Activated CD8-positive, alpha-beta memory T cell treated with anti-CD3 and anti-CD28 coated beads, Interleukin-2, amount 50 U/mL, for 24 hours (primary cell): ENCODE data around the gene TUBGCP3.

Experiments used
- DNase-seq: peaks from one replicate; pipeline ENCODE4 v3.0.0-alpha.2; 2020; ENCODE audit errors: extremely low read depth

TUBGCP3 gene

DNA sequence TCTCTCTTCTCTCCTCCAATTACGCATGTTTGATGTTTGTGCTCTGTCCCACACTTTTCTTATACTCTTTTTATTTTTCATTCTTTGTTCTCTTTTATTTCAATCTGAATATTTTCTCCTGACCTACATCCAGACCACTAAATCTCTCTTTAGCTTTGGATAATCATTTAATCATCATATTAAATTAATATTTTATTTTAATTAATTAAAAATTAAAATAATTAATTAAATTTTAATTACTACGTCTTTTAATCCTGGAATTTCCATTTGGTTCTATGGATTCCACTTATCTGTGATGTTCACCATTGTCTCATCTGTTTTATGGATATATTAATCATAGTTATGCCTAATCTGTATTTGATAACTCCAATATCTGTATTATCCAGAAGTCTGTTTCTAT is 149.4 kb downstream of the TUBGCP3 start:
- DNase-seq, result no peak

GRCh38 chr13:112438094-112438493 is 149.9 kb downstream of the TUBGCP3 start:
- no peak for DNase-seq

DNA sequence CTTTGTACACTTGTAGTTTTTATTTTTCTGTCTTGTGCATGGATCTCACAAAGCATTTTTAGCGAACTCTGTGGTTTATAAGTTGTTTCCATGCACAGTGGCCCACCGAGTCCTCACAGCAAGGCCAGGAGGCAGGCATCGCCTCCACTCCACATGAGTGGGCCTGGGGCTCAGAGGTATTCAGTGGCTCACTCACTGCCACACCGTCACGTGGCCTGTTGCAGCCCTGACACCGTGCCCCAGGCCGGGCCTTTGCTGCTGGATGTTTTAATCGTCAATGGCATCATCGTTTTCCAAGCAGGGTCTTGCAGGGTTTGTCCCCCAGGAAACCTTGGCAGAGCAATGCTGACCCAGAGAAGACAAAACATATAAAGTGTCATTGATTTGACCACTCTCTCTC is 152.0 kb downstream of the TUBGCP3 start:
- no peak for DNase-seq
